Measurements from ENCODE around the gene SPTBN1. TPM values are rescaled to one million over a fixed set of nuclear protein-coding genes. Genes with fewer than 3 reads are reported as not detected.
A peak's percentile ranks its signal among the peaks of the same experiment; 100 is the strongest.

The SPTBN1 gene
- total RNA-seq, 4 donors from 2014 or later, result 132 to 239 (median 195) TPM

GRCh38 chr2:54605836-54606235, 149.7 kb downstream of the SPTBN1 start:
- no peak overlapping the region for H3K4me3 ChIP-seq (ENCODE audit: low read depth, poor library complexity, severe bottlenecking)
- 76 to 79% methylated on average over 3 of the region's 3 CpGs for WGBS, 2 donors
- intact Hi-C loops (cut with DNase I; ENCODE audit: low total_unique reads), result no loop called here
- DNase-seq (ENCODE audit: low spot score in 2 of 2), result peak in 1 of 2 donors; percentile 70
- TF ChIP-seq POLR2A (IDR thresholded peaks at IDR 0.05), result no peak
- TF ChIP-seq, protein P1, sequence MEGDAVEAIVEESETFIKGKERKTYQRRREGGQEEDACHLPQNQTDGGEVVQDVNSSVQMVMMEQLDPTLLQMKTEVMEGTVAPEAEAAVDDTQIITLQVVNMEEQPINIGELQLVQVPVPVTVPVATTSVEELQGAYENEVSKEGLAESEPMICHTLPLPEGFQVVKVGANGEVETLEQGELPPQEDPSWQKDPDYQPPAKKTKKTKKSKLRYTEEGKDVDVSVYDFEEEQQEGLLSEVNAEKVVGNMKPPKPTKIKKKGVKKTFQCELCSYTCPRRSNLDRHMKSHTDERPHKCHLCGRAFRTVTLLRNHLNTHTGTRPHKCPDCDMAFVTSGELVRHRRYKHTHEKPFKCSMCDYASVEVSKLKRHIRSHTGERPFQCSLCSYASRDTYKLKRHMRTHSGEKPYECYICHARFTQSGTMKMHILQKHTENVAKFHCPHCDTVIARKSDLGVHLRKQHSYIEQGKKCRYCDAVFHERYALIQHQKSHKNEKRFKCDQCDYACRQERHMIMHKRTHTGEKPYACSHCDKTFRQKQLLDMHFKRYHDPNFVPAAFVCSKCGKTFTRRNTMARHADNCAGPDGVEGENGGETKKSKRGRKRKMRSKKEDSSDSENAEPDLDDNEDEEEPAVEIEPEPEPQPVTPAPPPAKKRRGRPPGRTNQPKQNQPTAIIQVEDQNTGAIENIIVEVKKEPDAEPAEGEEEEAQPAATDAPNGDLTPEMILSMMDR (IDR thresholded peaks at IDR 0.05), result no peak

DNA sequence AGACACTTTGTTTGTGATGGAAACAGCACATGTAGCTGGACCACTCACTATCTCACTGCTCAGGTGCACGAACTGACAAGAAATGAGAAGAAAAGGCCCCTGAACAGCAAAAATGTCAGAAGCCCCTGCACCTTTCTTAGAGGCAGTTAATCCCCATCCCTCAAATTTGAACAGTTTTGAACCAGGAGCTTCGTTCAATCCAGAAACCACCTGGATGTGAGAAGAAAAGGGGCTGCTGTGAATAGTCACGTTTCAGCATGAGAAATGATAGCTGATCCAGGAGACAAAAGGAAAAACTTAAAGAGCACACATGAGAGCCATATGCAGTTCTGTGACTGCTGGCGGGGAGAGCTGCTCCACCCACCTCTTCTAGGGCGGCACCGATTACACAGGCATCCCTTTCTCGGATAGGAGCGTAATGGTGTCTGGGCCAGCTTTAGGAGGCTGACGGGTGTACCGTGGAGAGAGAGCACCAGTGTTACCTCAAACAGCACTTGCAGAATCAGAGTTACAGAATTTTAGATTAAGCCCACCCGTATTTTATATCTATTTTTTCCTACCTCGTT, 150.3 kb downstream of the SPTBN1 start:
- intact Hi-C loops (cut with DNase I; ENCODE audit: low total_unique reads), result no loop called here
- peak in 1 of 2 donors; percentile 88 for DNase-seq (ENCODE audit: low spot score in 2 of 2)
- 32 to 44% methylated on average over 12 of the region's 12 CpGs for WGBS, 2 donors
- H3K4me3 ChIP-seq (ENCODE audit: low read depth, poor library complexity, severe bottlenecking), result no peak overlapping the region
- TF ChIP-seq, protein P1 (IDR thresholded peaks at IDR 0.05), result no peak
- TF ChIP-seq POLR2A (IDR thresholded peaks at IDR 0.05), result no peak

DNA sequence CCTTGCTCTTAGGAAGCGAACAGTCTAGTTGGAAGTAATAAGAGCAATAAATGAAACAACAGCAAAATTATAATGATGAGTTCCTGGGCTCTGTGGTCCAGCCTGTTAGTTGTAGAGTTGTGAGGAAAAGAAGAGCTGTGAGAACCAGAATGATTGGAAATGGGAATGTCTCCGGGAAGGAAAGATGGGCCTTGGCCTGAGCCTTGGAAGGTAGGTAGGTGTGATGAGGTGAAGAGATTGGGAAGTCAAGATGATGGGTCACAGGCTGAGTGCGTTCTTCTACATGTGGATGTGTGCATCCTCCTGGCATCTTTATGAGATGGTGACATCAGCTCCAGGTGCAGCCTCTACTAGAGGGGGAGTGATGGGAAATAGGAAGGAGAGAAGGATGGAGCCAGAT, 152.1 kb downstream of the SPTBN1 start:
- 93 to 99% methylated on average over 3 of the region's 3 CpGs for WGBS, 2 donors
- no peak for TF ChIP-seq POLR2A (IDR thresholded peaks at IDR 0.05)
- TF ChIP-seq, protein P1 (IDR thresholded peaks at IDR 0.05), result no peak
- intact Hi-C loops (cut with DNase I; ENCODE audit: low total_unique reads), result no loop called here
- DNase-seq (ENCODE audit: low spot score in 2 of 2), result peak in 1 of 2 donors; percentile 25
- no peak overlapping the region for H3K4me3 ChIP-seq (ENCODE audit: low read depth, poor library complexity, severe bottlenecking)

- intact Hi-C loops (cut with DNase I; ENCODE audit: low total_unique reads), result no loop called here
- WGBS, 2 donors, result 76 to 89% methylated on average over 5 of the region's 5 CpGs
- H3K4me3 ChIP-seq (ENCODE audit: low read depth, poor library complexity, severe bottlenecking), result no peak overlapping the region
- DNase-seq (ENCODE audit: low spot score in 2 of 2), result no peak
- no peak for TF ChIP-seq POLR2A (IDR thresholded peaks at IDR 0.05)
- TF ChIP-seq, protein P1 (IDR thresholded peaks at IDR 0.05), result no peak
Measured at GRCh38 chr2:54609241-54609640, 153.1 kb downstream of the SPTBN1 start.

DNA sequence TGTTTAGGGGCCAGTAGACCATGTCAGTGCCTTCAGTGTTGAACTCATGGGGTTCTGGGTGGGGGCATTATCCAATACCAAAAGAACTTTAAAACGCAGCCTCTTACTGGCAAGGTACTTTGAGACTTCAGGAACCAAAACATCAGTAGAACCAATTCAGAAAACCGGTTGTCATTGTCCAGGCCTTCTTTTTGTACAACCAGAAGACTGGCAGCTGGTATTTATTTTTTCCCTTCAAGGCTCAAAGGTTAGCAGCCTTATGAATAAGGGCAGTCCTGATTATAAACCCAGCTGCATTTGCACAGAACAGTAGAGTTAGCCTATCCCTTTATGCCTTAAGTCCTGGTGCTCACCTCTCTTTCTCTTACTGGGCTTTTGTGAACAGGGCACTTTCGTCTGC, 153.5 kb downstream of the SPTBN1 start:
- intact Hi-C loops (cut with DNase I; ENCODE audit: low total_unique reads), result no loop called here
- no peak for TF ChIP-seq POLR2A (IDR thresholded peaks at IDR 0.05)
- TF ChIP-seq, protein P1 (IDR thresholded peaks at IDR 0.05), result no peak
- DNase-seq (ENCODE audit: low spot score in 2 of 2), result no peak
- 71 to 76% methylated on average over 3 of the region's 3 CpGs for WGBS, 2 donors
- H3K4me3 ChIP-seq (ENCODE audit: low read depth, poor library complexity, severe bottlenecking), result no peak overlapping the region

DNA sequence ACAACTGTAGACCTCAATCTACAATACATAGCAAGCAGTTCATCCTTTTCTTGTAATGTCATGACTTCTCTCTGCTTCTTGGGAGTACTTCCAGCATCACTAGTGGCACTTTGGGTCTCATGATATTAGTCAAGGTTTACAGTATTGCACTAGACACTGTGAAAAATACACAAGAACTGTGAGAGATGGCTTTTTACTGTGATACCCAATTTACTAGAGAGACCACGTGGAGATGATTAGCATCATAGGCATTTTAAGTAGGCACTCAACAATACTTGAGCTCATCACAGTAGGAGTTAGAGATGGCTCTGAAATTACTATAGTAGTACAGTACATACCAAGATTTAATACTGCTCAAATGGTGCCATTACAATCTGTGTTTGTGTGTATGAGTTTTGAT, 154.6 kb downstream of the SPTBN1 start:
- H3K4me3 ChIP-seq (ENCODE audit: low read depth, poor library complexity, severe bottlenecking), result no peak overlapping the region
- DNase-seq (ENCODE audit: low spot score in 2 of 2), result no peak
- 52 to 84% methylated on average over 1 of the region's 1 CpG for WGBS, 2 donors
- intact Hi-C loops (cut with DNase I; ENCODE audit: low total_unique reads), result no loop called here
- TF ChIP-seq POLR2A (IDR thresholded peaks at IDR 0.05), result no peak
- TF ChIP-seq, protein P1 (IDR thresholded peaks at IDR 0.05), result no peak
